Stimulated activated naive B cell treated with anti-CD40 and anti-IgM and Interleukin-4, amounts not matched to agents 10 μg/mL and 1 μg/mL and 100 μg/mL, for 72 hours (primary cell): Measurements from ENCODE around the gene FOSL2.
A peak's percentile ranks its signal among the peaks of the same experiment; 100 is the strongest.

ENCODE experiments used
- ATAC-seq, 2 donors: fragments of 150-1000 bp; cut with Tn5 transposase; replicated peaks; 2 replicates each; pipeline ENCODE4 v1.10.0; 2021; ENCODE audit warnings: moderate library complexity in 1 of 2
- DNase-seq: peaks from one replicate; pipeline ENCODE4 v3.0.0; 2021
- H3K27ac Mint-ChIP-seq: one replicate; pipeline ENCODE4 v1.8.0; 2022; ENCODE audit warnings: mild to moderate bottlenecking, mixed read lengths
- H3K27me3 Mint-ChIP-seq, 2 donors: one replicate each; pipeline ENCODE4 v1.8.0; 2022; ENCODE audit warnings: mixed read lengths in 2 of 2
- H3K36me3 Mint-ChIP-seq, 2 donors: one replicate each; pipeline ENCODE4 v1.8.0; 2022; ENCODE audit warnings: mixed read lengths in 2 of 2, mild to moderate bottlenecking in 1 of 2
- H3K4me1 Mint-ChIP-seq, 2 donors: one replicate each; pipeline ENCODE4 v1.8.0; 2022; ENCODE audit warnings: mixed read lengths in 2 of 2, mild to moderate bottlenecking in 1 of 2
- H3K4me3 Mint-ChIP-seq, 2 donors: one replicate each; pipeline ENCODE4 v1.8.0; 2022; ENCODE audit warnings: mild to moderate bottlenecking in 2 of 2, mixed read lengths in 2 of 2, moderate library complexity in 1 of 2
- H3K9me3 Mint-ChIP-seq, 2 donors: one replicate each; pipeline ENCODE4 v1.8.0; 2022; ENCODE audit warnings: mixed read lengths in 2 of 2, mild to moderate bottlenecking in 1 of 2

The FOSL2 gene

GRCh38 chr2:28450901-28451565, 58.4 kb downstream of the FOSL2 start:
- Mint-ChIP-seq H3K36me3 (no peaks in the 10 kb centered on the region), H3K27ac (no peak overlapping the region), H3K9me3 (no peaks in the 10 kb centered on the region), H3K4me3 (no peak overlapping the region), H3K27me3 (no peaks in the 10 kb centered on the region), H3K4me1 (peaks cover 40 to 71% of the 10 kb centered on the region in 2 donors)
- DNase-seq (no peak), ATAC-seq (no peak)

- no peak overlapping the region for H3K4me3 Mint-ChIP-seq
- DNase-seq, result no peak
- no peaks in the 10 kb centered on the region for H3K36me3 Mint-ChIP-seq
- H3K27me3 Mint-ChIP-seq, result no peaks in the 10 kb centered on the region
- H3K27ac Mint-ChIP-seq, result no peak overlapping the region
- H3K9me3 Mint-ChIP-seq, result no peaks in the 10 kb centered on the region
- H3K4me1 Mint-ChIP-seq, result peaks cover 38 to 65% of the 10 kb centered on the region in 2 donors
- ATAC-seq, result peak in 1 of 2 donors; percentile 7
Observed at GRCh38 chr2:28451793-28452533, 59.3 kb downstream of the FOSL2 start.

GRCh38 chr2:28452534-28453081, 60.0 kb downstream of the FOSL2 start:
- peaks cover 37 to 60% of the 10 kb centered on the region in 2 donors for H3K4me1 Mint-ChIP-seq
- no peak overlapping the region for H3K27ac Mint-ChIP-seq
- no peaks in the 10 kb centered on the region for H3K36me3 Mint-ChIP-seq
- no peak overlapping the region for H3K4me3 Mint-ChIP-seq
- DNase-seq (peak; percentile 55), ATAC-seq (peak; percentile 76 to 79)
- no peaks in the 10 kb centered on the region for H3K9me3 Mint-ChIP-seq
- H3K27me3 Mint-ChIP-seq, result no peaks in the 10 kb centered on the region

GRCh38 chr2:28453396-28453795, 60.7 kb downstream of the FOSL2 start:
- Mint-ChIP-seq H3K9me3 (no peaks in the 10 kb centered on the region), H3K4me3 (no peak overlapping the region), H3K36me3 (no peaks in the 10 kb centered on the region), H3K27ac (no peak overlapping the region), H3K4me1 (peaks cover 29 to 52% of the 10 kb centered on the region in 2 donors), H3K27me3 (no peaks in the 10 kb centered on the region)
- DNase-seq (no peak), ATAC-seq (no peak)

- H3K4me1 Mint-ChIP-seq, result peaks cover 23 to 44% of the 10 kb centered on the region in 2 donors
- H3K9me3 Mint-ChIP-seq, result no peaks in the 10 kb centered on the region
- no peak overlapping the region for H3K4me3 Mint-ChIP-seq
- H3K27ac Mint-ChIP-seq, result no peak overlapping the region
- no peaks in the 10 kb centered on the region for H3K27me3 Mint-ChIP-seq
- DNase-seq, result no peak
- H3K36me3 Mint-ChIP-seq, result no peaks in the 10 kb centered on the region
- ATAC-seq, result no peak
Observed at GRCh38 chr2:28454016-28454930, 61.6 kb downstream of the FOSL2 start.

GRCh38 chr2:28457237-28457636, 64.6 kb downstream of the FOSL2 start:
- Mint-ChIP-seq H3K4me1 (peaks cover 7 to 14% of the 10 kb centered on the region in 2 donors), H3K9me3 (peaks cover under 1 to 3% of the 10 kb centered on the region in 2 donors), H3K4me3 (no peak overlapping the region), H3K36me3 (peaks cover 0 to under 1% of the 10 kb centered on the region in 2 donors), H3K27me3 (peaks cover 3 to 5% of the 10 kb centered on the region in 2 donors), H3K27ac (no peak overlapping the region)
- no peak for ATAC-seq
- no peak for DNase-seq

- Mint-ChIP-seq H3K27ac (no peak overlapping the region), H3K27me3 (peaks cover 7 to 8% of the 10 kb centered on the region in 2 donors), H3K36me3 (peaks cover 0 to 5% of the 10 kb centered on the region in 2 donors), H3K4me1 (no peaks in the 10 kb centered on the region), H3K9me3 (peaks cover 4 to 7% of the 10 kb centered on the region in 2 donors), H3K4me3 (no peak overlapping the region)
- ATAC-seq, result no peak
- DNase-seq, result no peak
Observed at GRCh38 chr2:28461056-28461455, 68.4 kb downstream of the FOSL2 start.

GRCh38 chr2:28462122-28462521, 69.5 kb downstream of the FOSL2 start:
- Mint-ChIP-seq H3K36me3 (peaks cover 0 to 5% of the 10 kb centered on the region in 2 donors), H3K27ac (no peak overlapping the region), H3K4me1 (no peaks in the 10 kb centered on the region), H3K9me3 (peaks cover 4 to 7% of the 10 kb centered on the region in 2 donors), H3K27me3 (peaks cover 7 to 8% of the 10 kb centered on the region in 2 donors), H3K4me3 (no peak overlapping the region)
- no peak for DNase-seq
- ATAC-seq, result no peak

GRCh38 chr2:28463211-28463816, 70.7 kb downstream of the FOSL2 start:
- DNase-seq, result no peak
- no peaks in the 10 kb centered on the region for H3K4me1 Mint-ChIP-seq
- H3K4me3 Mint-ChIP-seq, result no peak overlapping the region
- H3K36me3 Mint-ChIP-seq, result peaks cover 0 to 5% of the 10 kb centered on the region in 2 donors
- H3K9me3 Mint-ChIP-seq, result peaks cover 4 to 7% of the 10 kb centered on the region in 2 donors
- H3K27me3 Mint-ChIP-seq, result peaks cover 10 to 13% of the 10 kb centered on the region in 2 donors
- no peak for ATAC-seq
- H3K27ac Mint-ChIP-seq, result no peak overlapping the region

GRCh38 chr2:28463893-28464292, 71.2 kb downstream of the FOSL2 start:
- H3K27ac Mint-ChIP-seq, result no peak overlapping the region

GRCh38 chr2:28465148-28465885, 72.7 kb downstream of the FOSL2 start:
- DNase-seq (no peak), ATAC-seq (peak; percentile 21 to 69)
- Mint-ChIP-seq H3K27ac (no peak overlapping the region), H3K9me3 (peaks cover 4 to 7% of the 10 kb centered on the region in 2 donors), H3K4me1 (peaks cover 0 to 5% of the 10 kb centered on the region in 2 donors), H3K36me3 (peaks cover 0 to 5% of the 10 kb centered on the region in 2 donors), H3K4me3 (no peak overlapping the region), H3K27me3 (peaks cover 13 to 14% of the 10 kb centered on the region in 2 donors)

More at GRCh38 chr2:28463893-28464292, 71.2 kb downstream of the FOSL2 start:
- no peak for DNase-seq
- Mint-ChIP-seq H3K27me3 (peaks cover 13 to 14% of the 10 kb centered on the region in 2 donors), H3K4me1 (no peaks in the 10 kb centered on the region), H3K9me3 (peaks cover 4 to 7% of the 10 kb centered on the region in 2 donors), H3K4me3 (no peak overlapping the region), H3K36me3 (peaks cover 0 to 5% of the 10 kb centered on the region in 2 donors)
- ATAC-seq, result no peak
